Mesenchymal stem cell (in vitro differentiated cells and primary cell): ENCODE data around the gene ACTR5.

Experiments used
- DNase-seq: peaks from one replicate; pipeline ENCODE4 v3.0.0-alpha.2; 2013
- H2AFZ ChIP-seq: one replicate; pipeline ENCODE4 v1.6.1; 2013; ENCODE audit warnings: low read depth, mild to moderate bottlenecking, control low read depth, inconsistent platforms, low read length, moderate library complexity
- H2AK5ac ChIP-seq: 2 replicates; pipeline ENCODE4 v1.6.1; 2013; ENCODE audit warnings: low read length, moderate library complexity, mild to moderate bottlenecking, inconsistent platforms; ENCODE audit not compliant: severe bottlenecking
- H2BK120ac ChIP-seq: one replicate; pipeline ENCODE4 v1.6.1; 2013; ENCODE audit warnings: low read depth, mild to moderate bottlenecking, inconsistent platforms, low read length, moderate library complexity
- H2BK12ac ChIP-seq, 2 experiments: one replicate each; pipeline ENCODE4 v1.6.1; 2013; ENCODE audit warnings: inconsistent platforms in 2 of 2, low read length in 2 of 2, mild to moderate bottlenecking in 2 of 2, moderate library complexity in 2 of 2, control low read depth in 1 of 2
- H2BK15ac ChIP-seq: one replicate; pipeline ENCODE4 v1.6.1; 2013; ENCODE audit warnings: mild to moderate bottlenecking, low read depth, inconsistent platforms; ENCODE audit not compliant: poor library complexity, severe bottlenecking
- H2BK5ac ChIP-seq: 2 replicates; pipeline ENCODE4 v1.6.1; 2013; ENCODE audit warnings: low read depth, mild to moderate bottlenecking, low read length, control low read depth, inconsistent platforms; ENCODE audit not compliant: poor library complexity, severe bottlenecking
- H3K14ac ChIP-seq, 2 experiments: one replicate each; pipeline ENCODE4 v1.6.1; 2013; ENCODE audit warnings: inconsistent platforms in 2 of 2, low read length in 2 of 2, control low read depth in 1 of 2, mild to moderate bottlenecking in 1 of 2, moderate library complexity in 1 of 2
- H3K18ac ChIP-seq, 2 experiments: one replicate each; pipeline ENCODE4 v1.6.1; 2013; ENCODE audit warnings: inconsistent platforms in 2 of 2, low read length in 2 of 2, control low read depth in 1 of 2, low read depth in 1 of 2, mild to moderate bottlenecking in 1 of 2
- H3K23ac ChIP-seq, 2 experiments: one replicate each; pipeline ENCODE4 v1.6.1; 2013; ENCODE audit warnings: inconsistent platforms in 2 of 2, low read length in 2 of 2, mild to moderate bottlenecking in 2 of 2, moderate library complexity in 2 of 2, control low read depth in 1 of 2
- H3K27ac ChIP-seq: 2 replicates; pipeline ENCODE4 v1.5.1; 2013; ENCODE audit warnings: mild to moderate bottlenecking, moderate library complexity, low read length, control low read depth, inconsistent platforms; ENCODE audit not compliant: poor library complexity, severe bottlenecking
- H3K27me3 ChIP-seq, 2 experiments: 2 replicates each; pipeline versions ENCODE4 v1.6.1 to v1.7.0; 2013; ENCODE audit warnings: low read length in 2 of 2, mild to moderate bottlenecking in 2 of 2, moderate library complexity in 2 of 2, control low read depth in 1 of 2, inconsistent platforms in 1 of 2; ENCODE audit not compliant: control insufficient read depth in 1 of 2, insufficient read depth in 1 of 2
- H3K36me3 ChIP-seq, 2 experiments: 2 replicates each; pipeline versions ENCODE4 v1.6.1 to v1.7.0; 2013; ENCODE audit warnings: low read length in 2 of 2, control low read depth in 1 of 2, inconsistent platforms in 1 of 2, low read depth in 1 of 2, mild to moderate bottlenecking in 1 of 2; ENCODE audit not compliant: insufficient read depth in 2 of 2, control insufficient read depth in 1 of 2
- H3K4ac ChIP-seq, 2 experiments: one replicate each; pipeline ENCODE4 v1.6.1; 2013; ENCODE audit warnings: inconsistent platforms in 2 of 2, low read length in 2 of 2, mild to moderate bottlenecking in 2 of 2, moderate library complexity in 2 of 2, control low read depth in 1 of 2, low read depth in 1 of 2
- H3K4me1 ChIP-seq: 2 replicates; pipeline ENCODE4 v1.6.1; 2013; ENCODE audit warnings: low read depth, low read length, control low read depth; ENCODE audit not compliant: control insufficient read depth, insufficient read depth
- H3K4me2 ChIP-seq: 2 replicates; pipeline ENCODE4 v1.6.1; 2013; ENCODE audit warnings: low read length, mild to moderate bottlenecking, inconsistent platforms; ENCODE audit not compliant: poor library complexity, severe bottlenecking
- H3K4me3 ChIP-seq, 2 experiments: 2 replicates each; pipeline versions ENCODE4 v1.5.1 to v1.7.0; 2013; ENCODE audit warnings: low read length in 2 of 2, mild to moderate bottlenecking in 2 of 2, control low read depth in 1 of 2, low read depth in 1 of 2; ENCODE audit not compliant: insufficient read depth in 1 of 2
- H3K79me1 ChIP-seq: replicated peaks from 2 replicates; pipeline ENCODE4 v1.6.1; 2013; ENCODE audit warnings: mild to moderate bottlenecking, control low read depth, low read length, inconsistent platforms; ENCODE audit not compliant: poor library complexity, severe bottlenecking
- H3K9ac ChIP-seq: 2 replicates; pipeline ENCODE4 v1.7.0; 2013; ENCODE audit warnings: mild to moderate bottlenecking, low read length, moderate library complexity
- H3K9me3 ChIP-seq: 2 replicates; pipeline ENCODE4 v1.7.0; 2013; ENCODE audit warnings: mild to moderate bottlenecking, low read length; ENCODE audit not compliant: control insufficient read depth
- H4K8ac ChIP-seq: one replicate; pipeline ENCODE4 v1.6.1; 2013; ENCODE audit warnings: inconsistent platforms, mild to moderate bottlenecking, low read length, moderate library complexity
- H4K91ac ChIP-seq: one replicate; pipeline ENCODE4 v1.6.1; 2013; ENCODE audit warnings: mild to moderate bottlenecking, low read length, inconsistent platforms
- WGBS: methylation state at CpG from one replicate; pipeline ENCODE4 v1.1.7; 2013; ENCODE audit warnings: mixed read lengths; 5-methylcytosine and 5-hydroxymethylcytosine counted together

Gene ACTR5

DNA sequence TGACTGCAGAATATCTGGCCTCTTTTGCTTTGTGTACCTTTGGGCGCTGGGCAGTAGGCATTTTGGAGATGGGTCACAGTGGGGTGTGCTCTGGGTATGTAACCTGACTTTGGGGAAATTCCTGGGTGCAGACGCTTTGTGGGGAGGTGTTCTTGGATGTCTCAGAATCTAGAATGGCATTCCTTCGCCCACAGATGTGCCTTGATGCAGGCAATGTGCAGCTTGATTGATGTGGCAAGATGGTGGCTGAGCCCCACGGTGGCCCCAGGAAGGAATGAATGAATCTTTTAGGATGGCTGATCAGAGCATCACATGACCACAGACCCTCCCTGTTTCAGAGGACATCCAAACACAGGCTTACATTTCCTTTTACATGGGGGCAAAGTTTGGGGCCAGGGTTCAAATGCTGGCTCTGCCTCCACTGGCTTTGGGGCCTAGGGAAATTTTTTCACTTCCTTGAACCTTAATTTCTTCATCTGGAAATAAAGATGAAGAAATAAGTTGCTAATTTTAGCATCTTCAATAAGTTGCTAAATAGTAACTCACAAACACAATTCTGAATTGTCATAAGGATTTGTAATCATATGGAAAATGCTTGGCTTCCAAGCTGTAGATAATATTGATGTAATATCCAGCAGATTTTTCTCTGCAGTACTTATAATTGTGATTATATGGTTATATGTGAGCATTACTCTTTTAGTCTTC, 62.8 kb downstream of the ACTR5 start:
- Histone ChIP-seq H3K27ac (no peak overlapping the region), H2AK5ac (no peak overlapping the region), H3K27me3 (peaks cover 75 to 91% of the 10 kb centered on the region in 2 experiments), H3K9ac (no peak overlapping the region), H2BK5ac (no peak overlapping the region), H2BK15ac (no peak overlapping the region), H3K18ac (no peak overlapping the region), H3K4me3 (no peak overlapping the region), H2BK120ac (no peak overlapping the region), H4K8ac (no peak overlapping the region), H4K91ac (no peak overlapping the region), H3K4ac (no peak overlapping the region), H2AFZ (no peak overlapping the region), H3K23ac (no peak overlapping the region), H3K4me1 (peaks cover 10% of the 10 kb centered on the region), H3K4me2 (no peak overlapping the region), H3K36me3 (no peaks in the 10 kb centered on the region), H3K79me1 (no peaks in the 10 kb centered on the region), H3K9me3 (no peaks in the 10 kb centered on the region), H3K14ac (no peak overlapping the region), H2BK12ac (no peak overlapping the region)
- 86% methylated on average over 4 of the region's 4 CpGs for WGBS
- DNase-seq, result no peak

DNA sequence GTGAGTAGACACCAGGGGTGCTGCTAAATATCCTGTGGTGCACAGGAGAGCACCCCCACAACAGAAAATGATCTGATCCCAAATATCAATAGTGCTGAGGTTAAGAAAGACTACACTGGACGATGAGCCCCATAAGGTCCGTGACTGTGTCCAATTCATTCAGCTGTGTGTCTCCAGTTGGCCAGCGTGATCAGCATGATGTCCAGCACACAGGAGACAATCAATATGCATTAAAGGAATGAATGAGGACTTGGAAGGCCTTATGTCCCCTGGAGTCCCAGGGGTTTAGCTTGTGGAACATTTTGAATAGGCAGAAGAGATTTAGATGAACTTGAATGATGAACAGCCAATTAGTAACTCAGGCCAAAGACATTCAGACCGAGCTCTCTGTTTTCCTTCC, 63.5 kb downstream of the ACTR5 start:
- no peaks in the 10 kb centered on the region for H3K9me3 ChIP-seq
- H4K91ac ChIP-seq, result no peak overlapping the region
- H3K36me3 ChIP-seq, result no peaks in the 10 kb centered on the region
- H3K4ac ChIP-seq, result no peak overlapping the region
- no peak overlapping the region for H2AFZ ChIP-seq
- no peak overlapping the region for H3K27ac ChIP-seq
- H3K4me2 ChIP-seq, result no peak overlapping the region
- no peak overlapping the region for H3K18ac ChIP-seq
- DNase-seq, result no peak
- no peak overlapping the region for H2BK5ac ChIP-seq
- H3K23ac ChIP-seq, result no peak overlapping the region
- H4K8ac ChIP-seq, result no peak overlapping the region
- H2BK12ac ChIP-seq, result no peak overlapping the region
- H2BK15ac ChIP-seq, result no peak overlapping the region
- no peak overlapping the region for H2BK120ac ChIP-seq
- no peak overlapping the region for H3K9ac ChIP-seq
- no peaks in the 10 kb centered on the region for H3K79me1 ChIP-seq
- peaks cover 3% of the 10 kb centered on the region for H3K4me1 ChIP-seq
- H2AK5ac ChIP-seq, result no peak overlapping the region
- H3K14ac ChIP-seq, result no peak overlapping the region
- WGBS, result 84% methylated on average over 4 of the region's 4 CpGs
- peaks cover 77 to 88% of the 10 kb centered on the region in 2 experiments for H3K27me3 ChIP-seq
- H3K4me3 ChIP-seq, result no peak overlapping the region

DNA sequence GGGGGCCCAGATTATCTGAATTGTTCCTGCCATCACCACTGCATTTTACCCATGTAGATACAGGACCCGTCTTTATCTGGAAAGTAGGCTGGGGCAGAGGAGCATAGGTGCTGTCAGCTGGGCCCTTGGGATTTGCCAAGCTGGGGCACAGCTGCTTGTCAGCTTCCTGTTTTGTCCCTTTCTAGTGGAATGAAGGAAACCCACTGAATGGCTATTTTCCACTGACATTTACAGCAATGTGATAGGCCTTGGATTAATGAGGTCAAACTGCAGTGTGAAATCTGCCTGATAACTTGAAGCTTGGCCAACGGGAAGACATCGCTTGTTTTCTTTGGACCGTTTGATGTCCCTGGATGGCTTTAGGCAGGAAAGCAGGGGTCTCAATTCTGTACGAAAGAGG, 63.9 kb downstream of the ACTR5 start:
- Histone ChIP-seq H3K4me2 (no peak overlapping the region), H3K27ac (no peak overlapping the region), H4K91ac (no peak overlapping the region), H3K9me3 (no peaks in the 10 kb centered on the region), H2BK12ac (no peak overlapping the region), H2BK15ac (no peak overlapping the region), H3K18ac (no peak overlapping the region), H3K27me3 (peaks cover 74 to 83% of the 10 kb centered on the region in 2 experiments), H2BK120ac (no peak overlapping the region), H4K8ac (no peak overlapping the region), H3K4me3 (no peak overlapping the region), H3K23ac (no peak overlapping the region), H3K36me3 (no peaks in the 10 kb centered on the region), H3K9ac (no peak overlapping the region), H3K4ac (no peak overlapping the region), H2AFZ (no peak overlapping the region), H3K79me1 (no peaks in the 10 kb centered on the region), H3K14ac (no peak overlapping the region), H2BK5ac (no peak overlapping the region), H2AK5ac (no peak overlapping the region), H3K4me1 (no peaks in the 10 kb centered on the region)
- 81% methylated on average over 5 of the region's 5 CpGs for WGBS
- no peak for DNase-seq

DNA sequence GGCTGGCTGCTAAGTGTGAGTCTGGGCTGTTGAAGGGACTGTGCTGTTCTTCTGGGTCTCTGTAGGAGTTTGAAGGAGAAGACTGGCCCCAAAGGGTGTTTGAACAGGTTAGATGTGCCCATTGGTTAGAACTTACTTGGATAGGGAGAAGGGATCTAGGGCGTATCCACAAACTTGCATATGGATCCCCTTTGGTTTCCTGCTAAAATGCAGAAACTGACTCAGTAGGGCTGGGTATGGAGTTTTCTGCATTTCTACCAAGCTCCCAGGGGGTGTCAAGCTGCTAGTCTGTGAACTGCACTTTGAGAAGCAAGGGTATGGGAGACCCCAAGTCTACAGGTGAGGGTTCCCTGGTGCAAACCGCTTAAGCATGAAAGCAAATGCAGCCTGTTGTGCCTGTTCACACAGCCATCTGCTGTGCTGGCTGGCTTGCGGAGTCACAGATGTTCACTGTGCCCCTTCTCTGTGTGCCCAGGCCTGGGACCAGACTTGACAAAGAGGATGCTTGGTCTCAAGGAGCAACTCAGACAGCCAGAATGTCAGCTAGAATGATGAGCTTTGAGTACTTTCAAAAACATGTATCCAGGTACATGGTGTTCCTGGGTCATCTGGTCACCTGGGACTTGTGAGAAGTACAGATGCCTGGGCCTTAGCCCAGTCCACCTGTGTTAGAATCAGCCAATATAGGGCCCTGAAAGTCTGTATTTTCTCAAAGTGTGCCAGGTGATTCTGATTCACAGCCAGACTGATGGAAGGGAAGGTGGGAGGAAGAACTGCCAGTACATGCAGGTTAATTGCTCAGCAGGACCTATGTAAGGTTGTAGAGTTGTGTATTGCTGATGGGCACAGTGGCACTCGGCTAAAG, 64.7 kb downstream of the ACTR5 start:
- H3K18ac ChIP-seq, result no peak overlapping the region
- no peak overlapping the region for H4K8ac ChIP-seq
- no peaks in the 10 kb centered on the region for H3K36me3 ChIP-seq
- 90% methylated on average over 3 of the region's 4 CpGs for WGBS
- H3K4me1 ChIP-seq, result no peaks in the 10 kb centered on the region
- DNase-seq, result no peak
- H3K14ac ChIP-seq, result no peak overlapping the region
- no peak overlapping the region for H3K27ac ChIP-seq
- H2BK5ac ChIP-seq, result no peak overlapping the region
- no peak overlapping the region for H2BK15ac ChIP-seq
- no peaks in the 10 kb centered on the region for H3K79me1 ChIP-seq
- H3K9me3 ChIP-seq, result no peaks in the 10 kb centered on the region
- no peak overlapping the region for H3K4ac ChIP-seq
- H2BK12ac ChIP-seq, result no peak overlapping the region
- H2BK120ac ChIP-seq, result no peak overlapping the region
- no peak overlapping the region for H3K4me3 ChIP-seq
- H3K9ac ChIP-seq, result no peak overlapping the region
- H3K27me3 ChIP-seq, result peaks cover 66 to 76% of the 10 kb centered on the region in 2 experiments
- H4K91ac ChIP-seq, result no peak overlapping the region
- no peak overlapping the region for H2AFZ ChIP-seq
- no peak overlapping the region for H2AK5ac ChIP-seq
- peak overlapping the region in 1 of 2 experiments; percentile 25 for H3K23ac ChIP-seq
- H3K4me2 ChIP-seq, result no peak overlapping the region
